NOMO-1 treated with DMSO at 0.1 percent for 48 hours (cell line): ENCODE results near the gene PDE6D.
A peak's percentile ranks its signal among the peaks of the same experiment; 100 is the strongest.
"Not testable (repeated sequence)": the region's sequence is repeated elsewhere in the genome, so short reads cannot be mapped to it uniquely, and the experiment has no call there.

Source experiments
- DNase-seq: peaks from one replicate; lab custom pipeline; 2025; ENCODE audit not compliant: unreplicated experiment; lab: John Stamatoyannopoulos, UW

Gene PDE6D

GRCh38 chr2:231720987-231721966 lies 59.8 kb downstream of the PDE6D start:
- peak; percentile 78 for DNase-seq

GRCh38 chr2:231720292-231720986 lies 60.6 kb downstream of the PDE6D start:
- no peak for DNase-seq

- no peak for DNase-seq
Measured at GRCh38 chr2:231718799-231719198, 62.3 kb downstream of the PDE6D start.

GRCh38 chr2:231717281-231718171 lies 63.6 kb downstream of the PDE6D start:
- peak; percentile 74 for DNase-seq

GRCh38 chr2:231716666-231717280 lies 64.3 kb downstream of the PDE6D start:
- DNase-seq: no peak

- DNase-seq: no peak
Measured at GRCh38 chr2:231715988-231716616, 65.0 kb downstream of the PDE6D start.

- DNase-seq: no peak
Measured at GRCh38 chr2:231715499-231715837, 65.6 kb downstream of the PDE6D start.

GRCh38 chr2:231714639-231715498 lies 66.2 kb downstream of the PDE6D start:
- DNase-seq: peak; percentile 34

- peak; percentile 80 for DNase-seq
Measured at GRCh38 chr2:231713730-231714638, 67.1 kb downstream of the PDE6D start.

GRCh38 chr2:231713406-231713729 lies 67.7 kb downstream of the PDE6D start:
- DNase-seq: not testable (repeated sequence)

- DNase-seq: not testable (repeated sequence)
Measured at GRCh38 chr2:231712451-231713021, 68.5 kb downstream of the PDE6D start.

- no peak for DNase-seq
Measured at GRCh38 chr2:231711677-231712450, 69.2 kb downstream of the PDE6D start.

GRCh38 chr2:231710799-231711676 lies 70.0 kb downstream of the PDE6D start:
- DNase-seq: peak; percentile 48

- DNase-seq: peak; percentile 66
Measured at GRCh38 chr2:231709981-231710798, 70.9 kb downstream of the PDE6D start.

GRCh38 chr2:231709636-231709980 lies 71.5 kb downstream of the PDE6D start:
- DNase-seq: peak; percentile 32
